GM12801 (cell line): ENCODE measurements around the gene PLCB1.

Experiments used
- CTCF ChIP-seq: IDR thresholded peaks from one replicate; pipeline ENCODE4 v1.5.1; 2011; ENCODE audit warnings: control low read depth; ENCODE audit not compliant: insufficient read length; ENCODE audit errors: extremely low read depth

Gene PLCB1

GRCh38 chr20:8545212-8545611 is 413.1 kb downstream of the PLCB1 start:
- no peak for TF ChIP-seq CTCF

- no peak for TF ChIP-seq CTCF
Observed at GRCh38 chr20:8547035-8547650, 415.1 kb downstream of the PLCB1 start.

GRCh38 chr20:8547968-8548588 is 416.0 kb downstream of the PLCB1 start:
- no peak for TF ChIP-seq CTCF

GRCh38 chr20:8549192-8549591 is 417.1 kb downstream of the PLCB1 start:
- no peak for TF ChIP-seq CTCF

- TF ChIP-seq CTCF = no peak
Observed at GRCh38 chr20:8557711-8558110, 425.6 kb downstream of the PLCB1 start.

GRCh38 chr20:8562356-8562755 is 430.3 kb downstream of the PLCB1 start:
- TF ChIP-seq CTCF = no peak

GRCh38 chr20:8568075-8568474 is 436.0 kb downstream of the PLCB1 start:
- no peak for TF ChIP-seq CTCF
